ENCODE measurements around the gene NABP2.
"Not testable (repeated sequence)": the region's sequence is repeated elsewhere in the genome, so short reads cannot be mapped to it uniquely, and the experiment has no call there.

NABP2 gene

DNA sequence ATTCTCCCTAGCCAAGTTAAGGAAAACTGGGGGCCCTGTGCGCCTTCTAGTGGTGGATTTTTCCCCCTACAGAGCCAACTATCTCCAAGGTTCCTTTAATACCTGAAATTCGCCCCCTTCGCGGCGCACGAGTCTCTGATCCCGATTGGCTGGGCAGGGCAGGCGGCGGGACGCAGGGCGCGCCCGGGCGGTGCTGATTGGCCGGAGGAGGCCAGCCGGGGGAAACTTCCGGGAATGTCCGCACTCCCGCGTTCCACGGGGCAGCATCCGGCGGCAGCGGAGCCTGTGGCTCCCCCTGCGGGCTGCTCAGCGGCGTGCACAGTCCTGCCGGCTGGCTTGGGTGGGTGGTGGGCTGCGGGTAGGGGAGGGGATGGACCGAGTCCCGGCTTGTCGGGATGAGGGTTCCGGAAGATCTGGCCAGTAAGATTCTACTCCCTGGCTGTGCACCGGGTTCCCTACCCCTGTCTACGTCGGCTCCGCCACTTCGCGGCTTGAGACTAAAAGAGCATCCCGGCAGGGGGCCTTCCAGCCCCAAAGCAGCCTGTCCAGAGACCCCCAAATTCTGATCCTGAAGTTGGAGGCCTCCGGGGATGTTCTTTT is at the start of gene NABP2:
Gene NABP2 (plus strand): TSS at position 241 of the 600 bp plus-strand sequence. CDS start 515 bp downstream, outside the sequence.
- H3K27me3 Mint-ChIP-seq: no peaks in the 10 kb centered on the region
- H3K4me3 Mint-ChIP-seq: peak within 1 kb of the TSS; percentile 97
- peaks cover 2% of the 10 kb centered on the region for H3K36me3 Mint-ChIP-seq
- H3K9me3 Mint-ChIP-seq: no peaks in the 10 kb centered on the region
- H3K27ac Mint-ChIP-seq: peak within 1 kb of the TSS; percentile 85
- H3K4me1 Mint-ChIP-seq: peaks cover 42% of the 10 kb centered on the region

DNA sequence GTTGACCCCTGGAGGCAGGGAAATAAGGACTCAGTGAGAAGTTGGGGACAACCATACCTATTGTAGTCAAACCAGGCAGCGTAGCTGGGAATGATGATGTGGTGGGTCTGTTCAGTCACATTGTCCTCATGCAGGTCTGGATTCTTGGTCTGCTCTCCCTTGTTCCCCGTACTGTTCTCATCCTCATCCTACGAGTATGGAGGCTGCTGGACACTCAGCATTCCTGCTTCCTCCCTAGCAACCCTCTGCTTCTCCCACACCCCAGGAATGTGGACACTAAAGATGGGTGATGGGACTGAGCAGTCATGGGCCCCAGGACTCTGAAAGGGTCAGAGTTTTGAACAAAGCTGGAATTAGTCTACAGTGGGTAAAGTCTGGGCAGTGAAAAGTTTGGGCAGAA is 45.8 kb upstream of the NABP2 start:
- no peak overlapping the region for H3K4me3 Mint-ChIP-seq
- H3K36me3 Mint-ChIP-seq: peaks cover 20% of the 10 kb centered on the region
- H3K4me1 Mint-ChIP-seq: no peaks in the 10 kb centered on the region
- no peaks in the 10 kb centered on the region for H3K27me3 Mint-ChIP-seq
- H3K27ac Mint-ChIP-seq: no peak overlapping the region
- H3K9me3 Mint-ChIP-seq: no peaks in the 10 kb centered on the region

DNA sequence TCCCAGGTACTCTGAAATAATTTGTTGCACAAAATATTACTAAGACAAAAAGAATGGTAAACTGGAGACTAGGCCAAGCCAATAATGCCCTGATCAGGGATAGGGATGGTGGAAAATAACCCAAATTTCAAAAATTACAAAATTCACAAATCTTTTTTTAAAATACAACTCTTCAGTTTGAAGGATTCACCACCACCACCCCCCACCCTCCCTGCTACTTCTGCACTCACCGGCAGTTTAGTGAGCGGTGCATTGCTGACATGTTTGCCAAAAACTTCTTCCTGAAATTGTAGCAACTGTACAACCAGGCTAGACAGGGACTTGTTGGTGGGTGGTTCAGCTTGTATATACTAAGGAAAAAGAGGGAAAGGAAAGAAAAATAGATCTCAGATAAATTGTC is 37.2 kb upstream of the NABP2 start:
- Mint-ChIP-seq H3K27ac (peak overlapping the region; percentile 85), H3K4me3 (peak overlapping the region; percentile 90), H3K36me3 (peaks cover 6% of the 10 kb centered on the region), H3K9me3 (no peaks in the 10 kb centered on the region), H3K27me3 (no peaks in the 10 kb centered on the region), H3K4me1 (peaks cover 38% of the 10 kb centered on the region)

DNA sequence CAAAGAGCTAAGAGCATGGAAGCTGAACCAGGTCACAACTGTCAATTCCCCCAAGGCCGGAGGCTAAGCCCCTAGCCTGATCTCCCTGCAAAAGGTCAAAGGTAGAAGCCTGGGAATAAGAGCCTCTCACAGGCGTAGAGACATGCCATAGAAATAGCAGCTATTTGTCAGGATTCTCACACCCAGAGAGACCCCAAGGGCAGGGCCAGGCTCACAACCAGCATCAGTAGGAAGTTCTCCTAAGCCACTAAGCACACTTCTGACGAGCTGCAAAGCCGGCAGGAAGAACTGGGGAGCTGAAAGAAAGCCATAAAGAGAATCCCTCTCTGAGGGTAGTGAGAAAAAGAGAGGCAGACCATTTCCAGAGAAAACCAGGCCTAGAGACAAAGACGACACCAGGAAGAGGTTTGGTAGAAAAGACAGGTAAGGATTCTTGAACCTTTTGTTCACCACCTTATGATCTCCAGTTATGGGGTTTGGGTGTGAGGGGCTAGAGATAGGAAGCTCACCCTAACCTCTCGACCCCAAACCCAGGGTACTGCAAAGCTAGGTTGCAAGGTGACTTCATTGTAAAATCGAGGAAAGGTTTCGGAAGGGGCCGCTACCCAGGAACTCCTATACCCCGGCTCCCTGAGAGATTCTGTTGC is 35.9 kb upstream of the NABP2 start:
- Mint-ChIP-seq H3K36me3 (peaks cover 6% of the 10 kb centered on the region), H3K27ac (peak overlapping the region; percentile 91), H3K4me1 (peaks cover 45% of the 10 kb centered on the region)

DNA sequence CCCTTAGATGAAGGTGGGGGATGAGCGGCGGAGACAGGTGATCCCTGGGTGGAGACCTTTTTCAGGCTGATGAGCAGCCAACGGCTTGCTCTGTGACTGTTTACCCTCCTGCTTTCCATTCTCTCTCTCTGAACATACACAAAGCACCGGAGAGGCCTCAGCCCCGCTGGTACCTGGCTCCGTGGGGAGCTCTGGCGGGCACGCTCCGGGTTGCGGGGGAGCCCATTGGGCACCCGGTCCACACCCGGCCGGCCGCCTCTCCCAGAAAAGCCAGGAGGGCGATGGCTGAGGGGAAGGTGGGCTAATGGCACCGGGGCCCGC is 35.4 kb upstream of the NABP2 start:
- Mint-ChIP-seq H3K9me3 (no peaks in the 10 kb centered on the region), H3K27me3 (no peaks in the 10 kb centered on the region), H3K36me3 (peaks cover 6% of the 10 kb centered on the region), H3K4me1 (peaks cover 49% of the 10 kb centered on the region), H3K4me3 (peak overlapping the region; percentile 90), H3K27ac (peak overlapping the region; percentile 91)

More for the DNA sequence above, 35.9 kb upstream of the NABP2 start:
- Mint-ChIP-seq H3K27me3 (no peaks in the 10 kb centered on the region), H3K4me3 (peak overlapping the region; percentile 90), H3K9me3 (no peaks in the 10 kb centered on the region)

DNA sequence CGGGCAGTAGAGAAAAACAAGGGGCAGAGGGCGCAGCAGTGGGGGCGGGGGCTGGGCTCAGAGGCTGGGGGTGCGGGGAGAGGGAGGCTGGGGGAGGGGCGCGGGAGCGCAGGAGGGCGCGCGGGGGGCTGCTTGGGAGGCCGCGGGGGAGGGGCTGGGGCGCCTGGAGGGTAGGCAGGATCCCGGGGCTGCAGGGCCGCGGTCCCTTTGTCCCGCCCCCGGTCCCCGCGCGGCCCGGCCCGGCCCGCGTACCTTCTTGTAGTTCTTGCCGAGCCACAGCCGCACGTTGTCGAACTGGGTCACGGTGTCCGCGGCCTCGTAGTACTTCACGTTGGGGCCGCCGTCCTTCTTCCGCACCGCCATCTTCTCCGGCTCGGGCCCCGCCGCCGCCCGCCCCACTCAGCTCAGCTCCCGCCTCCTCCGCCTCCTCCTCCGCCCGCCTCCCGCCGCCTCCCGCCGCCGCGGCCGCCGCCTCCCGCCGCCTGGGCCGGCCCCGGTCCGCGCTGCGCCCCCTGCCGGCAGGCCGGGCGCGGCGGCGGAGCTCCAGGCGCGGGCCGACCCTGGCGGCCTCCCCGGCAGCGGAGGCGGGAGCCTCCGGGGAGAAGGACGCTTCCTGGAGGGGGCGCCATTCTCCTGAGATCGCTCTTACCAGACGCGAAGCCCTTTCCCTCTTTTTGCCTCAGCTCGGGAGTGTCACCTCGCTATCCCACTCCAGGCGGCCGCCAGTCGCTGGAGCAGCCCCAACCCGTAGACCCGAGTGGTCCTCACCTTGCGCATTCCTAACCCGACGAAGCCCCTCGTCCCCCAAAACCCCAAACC is 34.8 kb upstream of the NABP2 start, which contains the start of gene SMARCC2:
Gene SMARCC2 (minus strand): TSS at position 385 of the 819 bp plus-strand sequence. CDS start 22 bp downstream, at position 363.
- Mint-ChIP-seq H3K9me3 (no peaks in the 10 kb centered on the region), H3K4me1 (peaks cover 49% of the 10 kb centered on the region), H3K4me3 (peak within 1 kb of the TSS; percentile 98), H3K27me3 (no peaks in the 10 kb centered on the region), H3K27ac (peak within 1 kb of the TSS; percentile 100), H3K36me3 (peaks cover 5% of the 10 kb centered on the region)

DNA sequence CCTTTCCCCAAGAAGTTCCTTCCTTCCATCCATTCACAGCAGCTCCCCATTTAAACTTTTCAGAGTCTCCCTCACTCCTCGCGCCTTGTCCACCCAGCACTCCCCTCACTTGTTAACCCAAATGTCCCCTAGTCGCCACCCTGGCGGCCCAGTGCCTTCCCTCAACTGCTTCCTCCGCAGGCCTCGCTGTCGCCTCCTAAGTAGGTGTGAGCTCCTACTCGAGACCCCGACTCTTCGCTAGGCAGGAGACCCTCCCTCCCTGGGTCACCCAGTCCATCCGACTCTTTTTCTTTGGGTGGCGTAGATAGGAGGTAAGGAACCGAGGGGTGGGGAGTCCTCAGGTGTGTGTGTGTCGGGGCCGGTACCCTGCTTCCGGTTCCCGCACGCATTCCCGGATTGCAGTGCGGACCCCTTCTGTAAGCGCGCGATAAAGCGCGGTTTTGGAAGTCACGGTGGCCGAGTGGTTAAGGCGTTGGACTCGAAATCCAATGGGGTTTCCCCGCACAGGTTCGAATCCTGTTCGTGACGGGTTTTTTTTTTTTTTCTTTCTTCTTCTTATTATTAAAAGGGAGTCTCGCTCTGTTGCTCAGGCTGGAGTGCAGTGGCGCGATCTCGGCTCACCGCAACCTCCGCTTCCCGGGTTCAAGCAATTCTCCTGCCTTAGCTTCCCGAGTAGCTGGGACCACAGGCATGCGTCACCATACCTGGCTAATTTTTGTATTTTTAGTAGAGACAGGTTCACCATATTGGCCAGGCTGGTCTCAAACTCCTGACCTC is 34.0 kb upstream of the NABP2 start:
- Mint-ChIP-seq H3K4me1 (peaks cover 49% of the 10 kb centered on the region), H3K27me3 (no peaks in the 10 kb centered on the region), H3K4me3 (peak overlapping the region; percentile 98), H3K9me3 (no peaks in the 10 kb centered on the region), H3K36me3 (peaks cover 5% of the 10 kb centered on the region), H3K27ac (peak overlapping the region; percentile 100)

DNA sequence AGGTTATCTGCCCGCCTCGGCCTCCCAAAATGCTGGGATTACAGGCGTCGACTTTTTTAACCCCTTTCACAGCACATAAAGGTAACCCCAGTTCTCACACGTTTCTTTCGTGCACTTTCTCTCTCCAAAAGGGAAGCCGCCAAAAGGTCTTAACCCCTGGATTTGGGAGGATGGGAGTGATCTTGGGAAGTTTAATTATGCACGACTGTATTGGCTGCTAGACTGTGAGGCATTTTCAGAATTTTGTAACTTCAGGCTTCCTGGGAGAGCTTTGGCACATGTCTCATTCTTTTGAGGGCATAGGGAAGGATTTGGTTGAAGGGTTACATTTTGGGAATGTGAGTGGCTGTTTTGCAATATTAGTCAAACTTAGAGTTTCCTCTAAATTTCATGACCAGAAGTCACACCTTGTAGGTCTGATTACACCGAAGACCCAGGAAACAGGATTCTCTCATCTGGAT is 33.4 kb upstream of the NABP2 start:
- Mint-ChIP-seq H3K36me3 (peaks cover 4% of the 10 kb centered on the region), H3K4me3 (peak overlapping the region; percentile 98), H3K27me3 (no peaks in the 10 kb centered on the region), H3K4me1 (peaks cover 48% of the 10 kb centered on the region), H3K9me3 (no peaks in the 10 kb centered on the region), H3K27ac (peak overlapping the region; percentile 100)

DNA sequence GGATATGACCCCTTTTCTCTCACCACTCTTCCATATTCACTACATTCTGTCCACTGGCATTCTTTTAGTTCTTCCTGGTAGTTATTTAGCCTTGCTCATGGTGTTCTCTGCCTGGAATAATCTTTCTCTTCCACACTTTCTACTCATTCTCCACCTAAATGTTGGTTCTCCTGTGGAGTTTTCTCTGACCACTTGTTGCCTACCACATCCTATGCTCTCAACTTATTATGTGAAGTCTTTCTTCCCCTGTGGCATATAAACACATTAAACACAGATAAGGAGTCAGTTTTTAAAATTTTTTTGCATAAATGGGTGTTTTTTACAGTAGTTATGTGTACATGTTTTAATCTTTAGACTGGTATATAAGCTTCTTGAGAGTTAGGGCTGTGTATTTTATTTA is 31.6 kb upstream of the NABP2 start:
- no peak overlapping the region for H3K27ac Mint-ChIP-seq
- no peaks in the 10 kb centered on the region for H3K9me3 Mint-ChIP-seq
- peak overlapping the region; percentile 6 for H3K4me3 Mint-ChIP-seq
- peaks cover 34% of the 10 kb centered on the region for H3K4me1 Mint-ChIP-seq
- no peaks in the 10 kb centered on the region for H3K36me3 Mint-ChIP-seq
- H3K27me3 Mint-ChIP-seq: no peaks in the 10 kb centered on the region

DNA sequence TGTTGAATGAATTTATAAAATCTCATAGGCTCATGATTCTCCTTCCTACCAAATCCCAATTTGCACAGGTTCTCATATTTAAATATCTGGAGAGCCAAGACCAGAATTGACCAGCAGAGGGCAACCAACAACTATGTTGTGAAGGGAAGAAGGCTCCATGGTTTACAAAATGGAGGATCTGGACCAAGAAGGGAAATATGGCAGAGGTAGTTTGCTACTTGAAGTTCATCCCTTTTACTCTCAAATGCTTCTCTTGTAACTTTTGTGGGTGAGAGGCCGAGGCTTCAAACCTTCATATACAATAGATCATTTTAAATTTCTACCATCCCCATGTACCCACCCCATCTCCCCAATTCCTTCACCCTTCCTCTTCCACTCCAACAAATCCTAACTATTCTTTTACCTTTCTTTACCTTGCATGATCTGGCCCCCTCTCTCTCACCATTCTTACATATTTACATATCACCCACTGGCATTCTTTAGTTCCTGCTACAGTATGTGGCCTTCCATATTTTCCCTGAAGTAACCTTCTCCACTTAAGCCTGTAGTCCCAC is 31.0 kb upstream of the NABP2 start:
- Mint-ChIP-seq H3K9me3 (no peaks in the 10 kb centered on the region), H3K36me3 (no peaks in the 10 kb centered on the region), H3K27me3 (no peaks in the 10 kb centered on the region), H3K27ac (peak overlapping the region; percentile 89), H3K4me3 (peak overlapping the region; percentile 6), H3K4me1 (peaks cover 29% of the 10 kb centered on the region)

DNA sequence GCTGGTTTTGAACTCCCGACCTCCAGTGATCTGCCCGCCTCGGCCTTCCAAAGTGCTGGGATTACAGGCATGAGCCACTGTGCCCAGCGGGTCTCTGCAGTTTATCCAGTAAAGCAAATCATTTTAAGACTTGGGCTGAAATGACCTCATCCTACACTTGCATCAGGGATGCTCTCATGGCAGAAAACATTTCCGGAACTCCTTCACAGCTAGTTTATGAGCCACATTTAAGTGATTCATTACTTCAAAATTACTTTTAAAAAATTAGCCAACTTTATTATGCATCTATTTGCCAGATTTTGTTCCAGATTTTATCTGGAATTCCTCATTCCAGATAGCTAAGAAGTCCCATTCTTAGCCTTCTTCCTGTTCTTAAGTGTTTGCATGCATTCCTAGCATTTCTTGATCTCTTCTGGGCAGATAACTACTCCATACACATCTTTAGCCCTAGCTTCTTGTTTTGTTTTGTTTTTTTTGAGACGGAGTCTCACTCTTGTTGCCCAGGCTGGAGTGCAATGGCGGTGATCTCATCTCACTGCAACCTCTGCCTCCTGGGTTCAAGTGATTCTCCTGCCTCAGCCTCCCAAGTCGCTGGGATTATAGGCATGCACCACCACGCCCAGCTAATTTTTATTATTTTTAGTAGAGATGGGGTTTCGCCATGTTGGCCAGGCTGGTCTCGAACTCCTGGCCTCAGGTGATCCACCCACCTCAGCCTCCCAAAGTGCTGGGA is 27.2 kb upstream of the NABP2 start:
- H3K4me1 Mint-ChIP-seq: peaks cover 11% of the 10 kb centered on the region
- not testable (repeated sequence) for H3K27me3 Mint-ChIP-seq, H3K9me3 Mint-ChIP-seq, H3K27ac Mint-ChIP-seq, H3K4me3 Mint-ChIP-seq, H3K36me3 Mint-ChIP-seq

DNA sequence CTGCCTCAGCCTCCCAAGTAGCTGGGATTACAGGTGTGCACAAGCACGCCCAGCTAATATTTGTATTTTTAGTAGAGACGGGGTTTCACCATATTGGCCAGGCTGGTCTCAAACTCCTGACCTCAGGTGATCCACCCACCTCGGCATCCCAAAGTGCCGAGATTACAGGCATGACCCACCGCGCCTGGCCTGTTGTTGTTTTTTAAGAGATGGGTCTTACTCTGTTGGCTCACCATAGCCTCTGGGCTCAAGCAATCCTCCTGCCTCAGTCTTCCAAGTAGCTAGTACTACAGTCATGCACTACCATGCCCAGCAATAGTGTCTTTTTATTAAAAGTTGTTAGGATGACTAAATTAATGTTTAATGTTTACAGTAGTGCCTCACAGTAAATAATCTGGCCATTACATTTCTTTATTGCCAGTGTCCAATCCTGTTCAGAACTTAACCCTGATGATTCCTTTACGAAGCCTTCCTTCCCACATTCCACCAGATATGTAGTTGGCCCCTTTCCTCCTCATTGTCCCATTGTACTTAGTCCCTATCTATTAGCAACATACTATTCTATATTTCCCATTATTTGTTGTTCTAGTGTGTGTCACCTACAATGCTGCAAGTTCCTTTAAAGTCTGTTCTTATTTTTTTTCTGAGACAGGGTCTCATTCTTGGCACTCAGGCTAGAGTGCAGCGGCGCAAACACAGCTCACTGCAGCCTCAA is 26.1 kb upstream of the NABP2 start:
- H3K9me3 Mint-ChIP-seq: no peaks in the 10 kb centered on the region
- H3K4me1 Mint-ChIP-seq: peaks cover 5% of the 10 kb centered on the region
- no peaks in the 10 kb centered on the region for H3K36me3 Mint-ChIP-seq
- no peaks in the 10 kb centered on the region for H3K27me3 Mint-ChIP-seq
- H3K4me3 Mint-ChIP-seq: no peak overlapping the region
- H3K27ac Mint-ChIP-seq: no peak overlapping the region

DNA sequence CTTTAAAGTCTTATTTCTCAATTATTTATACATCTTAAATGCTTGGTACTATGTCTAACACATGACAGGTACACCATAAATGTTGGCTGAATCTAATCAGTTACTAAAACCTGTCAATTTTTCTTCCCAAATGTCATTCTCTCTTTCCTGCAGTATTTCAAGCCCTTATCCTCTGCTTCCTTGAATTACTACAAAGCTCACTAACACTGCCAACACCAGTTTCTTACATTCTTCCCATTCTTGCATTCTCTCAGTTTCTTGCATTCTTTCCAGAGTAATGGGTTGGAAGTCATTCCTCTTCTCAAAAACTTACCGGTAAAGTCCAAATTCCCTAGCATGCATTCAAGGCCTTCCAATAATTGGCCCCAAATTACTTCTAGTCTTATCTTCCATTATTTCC is 25.3 kb upstream of the NABP2 start:
- Mint-ChIP-seq H3K4me1 (no peaks in the 10 kb centered on the region), H3K27me3 (no peaks in the 10 kb centered on the region), H3K27ac (no peak overlapping the region), H3K4me3 (no peak overlapping the region), H3K36me3 (no peaks in the 10 kb centered on the region), H3K9me3 (no peaks in the 10 kb centered on the region)

DNA sequence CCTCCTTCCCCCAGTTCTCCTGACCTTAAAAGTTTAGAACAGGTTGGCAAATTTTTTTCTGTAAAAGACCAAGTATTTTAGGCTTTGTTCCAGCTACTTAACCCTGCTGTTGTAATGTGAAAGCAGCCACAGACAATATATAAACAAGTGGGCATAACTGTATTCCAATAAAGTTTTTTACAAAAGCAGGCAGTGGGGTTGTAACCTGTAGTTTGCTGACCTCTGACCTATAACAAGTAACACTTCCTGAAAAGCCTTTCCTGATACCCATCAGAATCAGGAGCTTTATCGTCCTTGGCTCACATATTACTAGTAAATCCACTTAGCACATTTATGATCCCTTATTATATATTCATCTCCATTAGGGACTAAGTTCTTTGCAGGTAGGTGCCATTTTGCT is 21.8 kb upstream of the NABP2 start:
- no peaks in the 10 kb centered on the region for H3K9me3 Mint-ChIP-seq
- H3K4me3 Mint-ChIP-seq: no peak overlapping the region
- peaks cover 4% of the 10 kb centered on the region for H3K36me3 Mint-ChIP-seq
- peaks cover 4% of the 10 kb centered on the region for H3K4me1 Mint-ChIP-seq
- H3K27ac Mint-ChIP-seq: peak overlapping the region; percentile 90
- no peaks in the 10 kb centered on the region for H3K27me3 Mint-ChIP-seq

All from activated naive CD4-positive, alpha-beta T cell treated with anti-CD3 and anti-CD28 coated beads, Interleukin-2, amount 50 U/mL, for 24 hours (primary cell).